Measurements from ENCODE around the gene PAFAH2.
"Not testable (repeated sequence)": the region's sequence is repeated elsewhere in the genome, so short reads cannot be mapped to it uniquely, and the experiment has no call there.

Gene PAFAH2

DNA sequence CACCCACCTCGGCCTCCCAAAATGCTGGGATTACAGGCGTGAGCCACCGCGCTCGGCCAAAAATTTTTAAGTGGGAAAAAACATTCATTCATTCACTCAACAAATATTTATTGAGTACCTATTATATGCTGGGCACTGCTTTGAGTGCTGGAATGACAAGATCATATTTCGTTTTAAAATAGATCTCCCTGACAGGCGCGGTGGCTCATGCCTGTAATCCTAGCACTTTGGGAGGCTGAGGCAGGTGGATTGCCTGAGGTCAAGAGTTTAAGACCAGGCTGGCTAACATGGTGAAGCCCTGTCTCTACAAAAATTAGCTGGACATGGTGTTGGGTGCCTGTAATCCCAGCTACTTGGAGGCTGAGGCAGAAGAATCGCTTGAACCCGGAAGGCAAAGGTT, 11.1 kb downstream of the PAFAH2 start:
- not testable (repeated sequence) for DNase-seq (ENCODE audit: low spot score)

GRCh38 chr1:25985670-25986069, 12.2 kb downstream of the PAFAH2 start:
- no peak for DNase-seq (ENCODE audit: low spot score)

DNA sequence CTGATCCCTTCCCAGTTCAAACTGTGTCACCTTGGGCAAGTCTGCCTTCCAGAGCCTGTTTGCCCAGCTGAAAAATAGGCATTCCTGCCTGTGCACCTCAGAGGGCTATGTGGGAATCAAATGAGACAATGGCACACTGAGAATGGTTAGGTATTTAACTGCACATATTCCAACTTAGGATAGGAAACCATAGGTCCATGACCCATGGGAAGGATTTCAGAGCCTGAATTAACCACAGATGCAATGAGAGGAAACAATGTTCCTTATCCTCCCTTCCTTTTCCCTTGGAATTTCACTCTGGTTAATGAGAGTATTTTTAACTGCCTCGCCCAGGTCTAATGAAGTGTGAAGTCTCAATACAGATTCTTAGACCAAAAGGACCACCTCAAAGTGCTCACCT, 12.7 kb downstream of the PAFAH2 start:
- DNase-seq (ENCODE audit: low spot score) = no peak

- DNase-seq (ENCODE audit: low spot score) = no peak
Measured at GRCh38 chr1:25979210-25979609, 18.7 kb downstream of the PAFAH2 start.

DNA sequence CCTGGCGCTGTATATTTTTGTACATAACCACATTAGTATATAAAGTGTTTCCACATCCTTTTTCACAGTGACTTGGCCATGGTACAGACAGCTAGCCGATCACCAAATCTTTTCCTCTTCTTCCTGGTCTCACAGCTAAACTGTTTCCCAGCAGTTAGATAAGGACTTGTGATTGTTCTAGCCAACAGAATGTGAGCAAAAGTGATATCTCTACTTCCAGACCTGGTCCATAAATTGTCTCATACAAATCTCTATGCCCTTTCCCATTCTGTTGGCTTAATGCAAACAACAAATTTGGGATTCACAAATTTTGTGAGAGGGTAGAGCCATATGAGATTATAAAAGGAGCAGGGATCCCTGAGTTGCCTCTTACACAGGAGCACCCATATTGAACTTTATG, 19.5 kb downstream of the PAFAH2 start:
- no peak for DNase-seq (ENCODE audit: low spot score)

GRCh38 chr1:25977801-25978200, 20.1 kb downstream of the PAFAH2 start:
- no peak for DNase-seq (ENCODE audit: low spot score)

DNA sequence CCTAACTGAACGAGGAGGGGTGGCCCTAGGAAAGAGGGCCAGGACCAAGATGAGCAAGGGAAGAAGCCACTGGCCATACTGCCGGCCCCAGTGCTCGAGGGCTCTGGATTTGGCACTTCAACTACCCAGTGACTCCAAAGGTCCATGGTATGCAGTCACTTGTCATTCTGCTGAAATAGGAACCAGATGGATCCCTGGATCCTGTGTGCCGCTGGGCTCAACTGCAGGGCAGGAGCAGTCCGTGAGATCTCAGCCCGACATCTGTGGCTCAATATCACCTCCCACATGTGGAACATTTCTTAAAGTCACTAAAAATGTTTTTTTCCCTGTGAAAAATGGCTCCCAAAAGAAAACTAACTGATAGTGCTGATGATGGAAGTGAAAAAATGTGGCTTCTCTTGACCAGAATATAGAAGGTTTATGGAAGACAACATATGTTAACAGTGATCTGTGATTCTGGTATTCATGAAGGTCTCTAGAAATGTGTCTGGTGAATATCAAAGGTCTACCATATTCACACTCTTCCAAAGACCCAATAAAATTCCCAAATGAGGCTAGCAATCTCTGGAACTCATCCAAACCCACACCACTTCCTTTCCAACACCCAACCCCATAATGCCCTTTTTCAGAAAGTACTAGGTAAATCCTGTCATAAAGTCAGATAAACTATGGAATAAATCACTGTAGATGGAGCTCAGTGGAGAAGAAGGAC, 24.1 kb downstream of the PAFAH2 start:
- DNase-seq (ENCODE audit: low spot score) = no peak

DNA sequence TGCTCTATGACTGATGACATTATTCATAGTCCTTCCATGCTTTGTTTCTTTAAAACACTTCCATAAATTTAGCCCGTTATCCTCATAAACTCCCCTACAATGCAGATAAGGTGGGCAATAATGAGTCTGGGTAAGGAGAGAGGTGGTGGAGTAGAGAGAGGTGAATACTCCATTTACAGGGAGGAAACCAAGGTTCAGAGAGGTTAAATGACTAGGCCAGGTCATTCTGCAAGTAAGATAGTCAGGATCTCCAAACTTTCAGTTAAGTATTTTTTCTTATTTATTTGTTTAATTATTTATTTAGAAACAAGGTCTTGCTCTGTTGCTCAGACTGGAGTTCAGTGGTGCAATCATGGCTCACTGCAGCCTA, 26.1 kb downstream of the PAFAH2 start:
- DNase-seq (ENCODE audit: low spot score) = no peak

- DNase-seq (ENCODE audit: low spot score) = no peak
Measured at GRCh38 chr1:25971066-25971810, 26.6 kb downstream of the PAFAH2 start.

DNA sequence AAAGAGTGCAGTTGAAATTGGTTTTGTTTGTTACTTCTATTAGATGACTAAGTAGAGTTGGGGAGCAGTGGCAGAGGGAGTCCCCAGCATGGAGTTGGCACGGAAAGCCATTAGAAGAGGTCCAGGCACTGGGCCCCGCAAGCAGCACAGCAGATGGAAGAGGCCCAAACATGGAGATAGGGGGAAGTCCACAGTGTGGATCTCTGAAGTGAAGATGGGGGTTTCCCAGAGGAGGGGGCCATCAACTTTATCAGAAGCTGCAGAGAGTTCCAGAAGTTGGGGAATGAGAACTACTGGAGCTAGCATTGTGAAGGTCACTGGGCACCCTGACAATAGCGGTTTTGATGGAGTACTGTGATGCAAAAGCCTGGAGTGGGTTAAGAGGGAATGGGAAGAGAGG, 30.6 kb downstream of the PAFAH2 start:
- no peak for DNase-seq (ENCODE audit: low spot score)

DNA sequence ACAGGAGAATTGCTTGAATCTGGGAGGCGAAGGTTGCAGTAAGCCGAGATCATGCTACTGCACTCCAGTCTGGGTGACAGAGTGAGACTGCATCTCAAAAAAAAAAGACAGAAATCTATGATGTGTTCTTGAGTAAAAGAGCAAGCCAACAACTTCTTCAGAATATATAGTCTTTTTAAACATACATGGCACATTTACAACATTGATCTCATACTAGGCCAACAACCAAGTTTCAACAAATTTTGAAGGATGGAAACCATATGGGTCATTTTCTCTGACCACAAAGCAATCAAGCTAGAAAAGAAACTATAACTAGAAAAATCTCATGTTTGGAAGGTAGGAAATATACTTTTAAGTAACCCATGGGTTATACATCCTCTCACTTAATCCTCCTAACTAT, 38.3 kb downstream of the PAFAH2 start:
- DNase-seq (ENCODE audit: low spot score) = no peak

DNA sequence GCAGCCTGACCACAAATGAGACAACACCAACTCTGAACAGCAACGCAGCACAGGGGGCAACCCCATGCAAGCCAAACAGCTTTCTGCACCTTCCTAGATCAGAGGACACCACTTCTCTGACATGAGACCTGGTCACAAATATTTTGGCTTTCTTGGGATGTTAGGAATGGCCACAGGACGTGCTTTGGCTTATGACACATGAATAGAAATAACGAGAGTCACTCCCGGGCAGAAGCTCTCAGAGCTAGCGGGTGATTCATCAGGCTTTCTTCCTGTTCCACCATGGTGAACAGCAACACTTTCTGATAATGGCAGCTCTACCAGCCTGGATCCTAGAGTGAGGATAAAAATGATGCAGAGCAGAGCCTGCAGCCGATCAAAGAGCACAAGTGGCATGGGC, 39.4 kb downstream of the PAFAH2 start:
- no peak for DNase-seq (ENCODE audit: low spot score)

- DNase-seq (ENCODE audit: low spot score) = no peak
Measured at GRCh38 chr1:25955553-25955952, 42.3 kb downstream of the PAFAH2 start.

DNA sequence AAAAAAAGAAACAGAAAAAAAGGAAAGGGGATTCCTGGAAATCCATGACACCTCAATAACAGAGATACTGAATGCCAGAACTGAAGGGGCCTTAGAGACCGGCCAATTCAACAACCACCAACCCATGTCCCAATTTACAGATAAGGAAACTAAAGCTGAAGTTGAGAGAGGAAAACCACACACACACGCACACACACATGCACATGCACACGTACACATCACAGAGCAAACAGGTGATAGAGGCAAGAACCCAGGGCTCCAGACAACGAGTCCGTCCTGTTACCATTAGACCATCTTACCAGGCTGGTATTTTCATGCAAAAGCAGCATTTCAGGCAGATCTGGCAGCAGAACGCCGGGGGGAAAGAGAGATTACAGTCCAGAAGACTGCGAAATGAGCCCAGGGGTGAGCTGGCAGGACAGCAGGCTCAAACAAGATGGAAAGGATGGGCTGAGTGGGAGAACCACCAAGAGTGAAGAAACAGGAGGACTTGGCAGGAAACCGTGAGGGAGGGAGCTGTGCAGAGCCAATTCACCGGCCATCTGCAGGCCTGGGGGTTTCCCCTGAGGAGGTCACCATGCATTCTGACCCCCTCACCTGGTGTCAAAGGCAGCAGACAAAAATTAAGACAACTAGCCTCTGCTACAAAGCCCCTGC, 43.5 kb downstream of the PAFAH2 start:
- DNase-seq (ENCODE audit: low spot score) = no peak

DNA sequence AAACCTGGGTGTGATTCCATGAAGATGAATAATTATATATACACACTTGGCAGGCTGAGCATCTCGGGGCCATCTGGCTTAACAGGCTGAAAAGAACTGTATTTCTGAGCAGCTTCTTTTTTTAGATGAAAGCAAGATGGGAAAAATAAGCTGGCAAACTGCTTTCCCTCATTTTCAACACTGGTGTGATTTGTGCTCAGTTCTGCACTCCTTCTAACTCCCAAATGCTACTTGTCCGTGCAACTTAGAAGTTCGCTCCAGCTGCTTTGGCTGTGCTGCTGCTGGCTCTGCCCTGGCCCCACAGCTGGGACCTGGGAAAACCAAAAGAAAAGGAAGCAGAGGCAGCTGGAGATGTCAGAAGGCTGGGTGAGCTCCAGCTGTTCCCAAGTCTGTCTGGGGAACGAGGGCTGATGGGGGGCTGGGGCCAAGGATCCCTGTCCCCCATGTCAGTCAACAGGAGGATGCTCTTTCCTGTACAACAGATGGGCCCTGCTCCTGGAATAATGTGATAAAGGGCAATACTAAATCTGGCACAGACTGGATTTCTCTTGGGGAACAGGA, 44.9 kb downstream of the PAFAH2 start:
- peak; percentile 64 for DNase-seq (ENCODE audit: low spot score)

GRCh38 chr1:25948641-25949040, 49.2 kb downstream of the PAFAH2 start:
- DNase-seq (ENCODE audit: low spot score) = no peak

- DNase-seq (ENCODE audit: low spot score) = no peak
Measured at GRCh38 chr1:25947027-25947426, 50.8 kb downstream of the PAFAH2 start.

- DNase-seq (ENCODE audit: low spot score) = peak; percentile 83
Measured at GRCh38 chr1:25945761-25946160, 52.1 kb downstream of the PAFAH2 start.

DNA sequence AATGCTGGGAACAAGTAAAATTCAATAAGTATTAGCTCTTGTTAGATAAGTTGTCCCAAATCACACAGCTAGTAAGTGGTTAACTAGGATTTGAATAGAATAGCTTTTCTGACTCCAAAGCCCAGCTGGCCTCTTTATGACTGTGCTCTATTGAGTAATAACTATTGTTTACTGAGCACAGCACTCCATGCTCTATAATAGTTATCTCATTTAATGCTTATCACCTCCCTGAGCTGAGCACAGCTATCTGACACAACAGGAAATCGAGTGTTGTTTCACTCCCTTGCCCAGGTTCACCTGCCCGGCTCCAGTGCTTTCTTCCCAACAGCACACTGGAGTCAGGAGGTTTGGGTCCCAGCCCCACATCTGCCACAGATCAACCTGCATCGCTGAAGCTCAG, 52.9 kb downstream of the PAFAH2 start:
- no peak for DNase-seq (ENCODE audit: low spot score)

DNA sequence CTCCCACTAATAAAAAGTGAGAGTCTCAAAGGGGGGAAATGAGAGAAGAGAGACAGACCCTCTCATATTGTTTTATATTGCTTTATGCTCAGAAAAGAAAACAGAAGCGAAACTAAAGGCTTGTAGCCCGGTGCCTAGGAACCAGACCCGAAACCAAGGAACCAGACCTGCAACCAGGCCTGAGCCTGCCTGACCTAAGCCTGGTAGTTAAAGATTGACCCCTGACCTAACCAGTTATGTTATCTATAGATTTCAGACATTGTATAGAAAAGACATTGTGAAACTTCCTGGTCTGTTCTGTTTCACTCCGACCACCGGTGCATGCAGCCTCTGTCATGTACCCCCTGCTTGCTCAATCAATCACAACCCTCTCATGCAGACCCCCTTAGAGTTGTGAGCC, 54.4 kb downstream of the PAFAH2 start:
- DNase-seq (ENCODE audit: low spot score) = not testable (repeated sequence)

- no peak for DNase-seq (ENCODE audit: low spot score)
Measured at GRCh38 chr1:25936947-25937346, 60.9 kb downstream of the PAFAH2 start.

Data from SK-N-DZ (cell line).